SU-DHL-6 (cell line): ENCODE data around the gene EIF6.

Source experiments
- EZH2phosphoT487 ChIP-seq: fragments of 200-600 bp; sonication (generic), shearing (Covaris generic); conservative IDR thresholded peaks from 2 replicates; pipeline ENCODE4 v1.6.1; 2018; ENCODE audit warnings: mild to moderate bottlenecking, antibody characterized with exemption, low read length, moderate library complexity, mixed read lengths
- TF ChIP-seq, protein P1 (sequence below): fragments of 200-600 bp; sonication (generic); IDR thresholded peaks from one replicate; pipeline ENCODE4 v1.5.1; 2017; ENCODE audit warnings: antibody characterized with exemption, mild to moderate bottlenecking, low read length, moderate library complexity; ENCODE audit not compliant: insufficient read depth, poor library complexity, severe bottlenecking

DNA sequence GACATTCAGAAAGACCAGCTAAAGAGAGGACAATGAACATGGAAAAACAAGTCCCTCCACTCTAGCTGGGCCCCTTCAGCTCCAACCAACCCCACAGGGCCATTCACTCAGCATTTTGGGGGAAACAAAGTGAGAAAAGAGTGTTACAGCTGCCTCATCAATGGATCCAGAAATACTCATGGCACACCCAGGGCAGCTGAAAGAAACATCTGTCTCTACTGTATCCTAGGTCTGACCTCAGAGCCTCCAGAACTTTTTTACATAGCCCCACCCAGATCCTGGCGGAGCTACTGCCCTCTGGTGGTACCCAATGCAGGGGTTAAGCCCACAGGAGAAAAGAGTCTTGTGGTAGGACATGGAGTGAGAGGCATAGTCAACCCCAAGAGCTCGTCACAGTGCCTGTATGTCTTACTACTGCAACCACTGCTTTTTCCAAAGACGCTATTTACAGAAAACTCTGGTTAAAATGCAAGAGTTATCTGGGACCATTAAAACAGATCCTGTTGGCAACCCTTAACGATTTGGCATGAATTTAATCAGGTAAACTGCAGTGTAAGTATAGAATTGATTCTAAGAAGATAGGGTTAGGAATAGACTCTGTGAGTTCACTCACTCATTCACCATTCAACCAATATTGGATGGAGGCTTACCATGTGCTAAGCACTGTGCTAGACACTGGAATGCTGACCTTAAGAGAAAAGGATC, 45.0 kb upstream of the EIF6 start:
- TF ChIP-seq, protein P1, sequence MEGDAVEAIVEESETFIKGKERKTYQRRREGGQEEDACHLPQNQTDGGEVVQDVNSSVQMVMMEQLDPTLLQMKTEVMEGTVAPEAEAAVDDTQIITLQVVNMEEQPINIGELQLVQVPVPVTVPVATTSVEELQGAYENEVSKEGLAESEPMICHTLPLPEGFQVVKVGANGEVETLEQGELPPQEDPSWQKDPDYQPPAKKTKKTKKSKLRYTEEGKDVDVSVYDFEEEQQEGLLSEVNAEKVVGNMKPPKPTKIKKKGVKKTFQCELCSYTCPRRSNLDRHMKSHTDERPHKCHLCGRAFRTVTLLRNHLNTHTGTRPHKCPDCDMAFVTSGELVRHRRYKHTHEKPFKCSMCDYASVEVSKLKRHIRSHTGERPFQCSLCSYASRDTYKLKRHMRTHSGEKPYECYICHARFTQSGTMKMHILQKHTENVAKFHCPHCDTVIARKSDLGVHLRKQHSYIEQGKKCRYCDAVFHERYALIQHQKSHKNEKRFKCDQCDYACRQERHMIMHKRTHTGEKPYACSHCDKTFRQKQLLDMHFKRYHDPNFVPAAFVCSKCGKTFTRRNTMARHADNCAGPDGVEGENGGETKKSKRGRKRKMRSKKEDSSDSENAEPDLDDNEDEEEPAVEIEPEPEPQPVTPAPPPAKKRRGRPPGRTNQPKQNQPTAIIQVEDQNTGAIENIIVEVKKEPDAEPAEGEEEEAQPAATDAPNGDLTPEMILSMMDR = peak; percentile 76
- TF ChIP-seq EZH2phosphoT487 = no peak
